Measurements from ENCODE around the gene FCGR1A. TPM values are rescaled to one million over a fixed set of nuclear protein-coding genes. Genes with fewer than 3 reads are reported as not detected.
A peak's percentile ranks its signal among the peaks of the same experiment; 100 is the strongest.
"Not testable (repeated sequence)": the region's sequence is repeated elsewhere in the genome, so short reads cannot be mapped to it uniquely, and the experiment has no call there.

FCGR1A gene
- total RNA-seq, 1 donor from 2014 or later, result 1.1 TPM

DNA sequence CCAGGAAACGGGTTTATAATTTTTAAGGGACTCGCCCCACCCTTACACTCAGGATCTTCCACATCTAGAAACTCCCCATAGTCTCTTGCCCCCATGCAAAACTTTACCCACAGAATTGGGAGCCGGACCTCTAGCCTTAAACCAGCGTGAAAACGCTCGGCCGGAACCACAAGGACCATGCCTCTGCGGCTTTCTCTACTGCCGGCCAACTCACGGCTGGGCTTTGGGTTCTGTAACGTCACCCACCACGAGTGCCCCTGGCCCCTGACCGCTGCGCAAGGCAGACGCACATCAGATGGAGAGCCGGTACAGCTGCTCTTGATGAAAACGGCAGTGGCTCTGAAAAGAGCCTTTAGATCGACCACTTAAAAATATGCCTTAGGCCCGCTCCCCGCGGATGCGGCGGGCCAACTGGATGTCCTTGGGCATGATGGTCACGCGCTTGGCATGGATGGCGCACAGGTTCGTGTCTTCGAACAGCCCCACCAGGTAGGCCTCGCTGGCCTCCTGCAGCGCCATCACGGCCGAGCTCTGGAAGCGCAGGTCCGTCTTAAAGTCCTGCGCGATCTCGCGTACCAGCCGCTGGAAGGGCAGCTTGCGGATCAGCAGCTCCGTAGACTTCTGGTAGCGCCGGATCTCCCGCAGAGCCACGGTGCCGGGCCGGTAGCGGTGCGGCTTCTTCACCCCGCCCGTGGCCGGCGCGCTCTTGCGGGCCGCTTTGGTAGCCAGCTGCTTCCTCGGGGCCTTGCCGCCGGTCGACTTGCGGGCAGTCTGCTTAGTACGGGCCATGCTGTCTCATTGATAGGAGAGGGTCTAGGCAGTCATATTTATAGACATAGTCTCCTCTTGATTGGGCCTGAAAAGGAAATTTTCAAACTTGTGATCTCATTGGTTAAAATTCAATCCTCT, 30.7 kb downstream of the FCGR1A start:
- intact Hi-C loops (cut with micrococcal nuclease), result not testable (repeated sequence)
- ATAC-seq (peak; percentile 72), DNase-seq (peak; percentile 47)

DNA sequence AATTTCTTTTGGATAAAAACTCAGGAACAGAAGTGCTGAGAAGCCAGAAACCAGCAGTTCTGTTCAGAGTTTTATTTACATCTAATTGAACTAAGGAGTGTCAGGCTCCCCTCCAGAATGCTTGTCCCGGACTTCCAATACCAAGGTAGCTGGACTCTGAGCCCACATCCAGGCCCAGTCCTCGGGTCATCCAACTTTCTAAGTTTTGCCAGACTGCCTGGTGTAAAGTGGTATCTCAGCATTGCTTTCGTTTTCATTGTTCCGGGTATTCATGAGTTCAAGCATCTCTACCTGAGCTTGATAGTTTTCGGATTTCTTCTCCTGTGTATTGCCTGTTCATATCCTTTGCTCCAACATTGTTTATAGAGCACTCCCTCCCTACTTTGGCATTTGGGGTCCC, 37.9 kb downstream of the FCGR1A start:
- intact Hi-C loops (cut with micrococcal nuclease); ATAC-seq; DNase-seq: not testable (repeated sequence)

DNA sequence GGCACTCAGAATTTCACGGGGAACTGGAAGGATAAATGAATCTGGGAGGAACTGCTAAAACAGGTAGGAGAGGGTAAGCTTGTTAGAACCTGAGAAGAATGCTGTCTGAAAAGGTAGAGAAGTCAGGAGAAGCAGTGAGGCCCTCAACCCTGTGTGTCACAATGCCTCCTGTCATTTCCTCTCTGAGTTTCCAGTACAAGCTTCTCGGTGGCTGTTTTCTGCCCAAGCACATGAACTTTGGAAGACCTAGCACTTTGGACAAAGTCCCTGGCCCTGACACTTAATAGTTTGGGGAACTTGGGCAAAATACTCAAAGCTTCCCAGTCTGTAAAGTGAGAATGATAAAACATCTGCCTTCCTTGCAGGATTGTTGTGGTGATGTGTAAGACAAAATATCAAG, 44.1 kb downstream of the FCGR1A start:
- DNase-seq; intact Hi-C loops (cut with micrococcal nuclease): not testable (repeated sequence)
- ATAC-seq, result peak; percentile 9

DNA sequence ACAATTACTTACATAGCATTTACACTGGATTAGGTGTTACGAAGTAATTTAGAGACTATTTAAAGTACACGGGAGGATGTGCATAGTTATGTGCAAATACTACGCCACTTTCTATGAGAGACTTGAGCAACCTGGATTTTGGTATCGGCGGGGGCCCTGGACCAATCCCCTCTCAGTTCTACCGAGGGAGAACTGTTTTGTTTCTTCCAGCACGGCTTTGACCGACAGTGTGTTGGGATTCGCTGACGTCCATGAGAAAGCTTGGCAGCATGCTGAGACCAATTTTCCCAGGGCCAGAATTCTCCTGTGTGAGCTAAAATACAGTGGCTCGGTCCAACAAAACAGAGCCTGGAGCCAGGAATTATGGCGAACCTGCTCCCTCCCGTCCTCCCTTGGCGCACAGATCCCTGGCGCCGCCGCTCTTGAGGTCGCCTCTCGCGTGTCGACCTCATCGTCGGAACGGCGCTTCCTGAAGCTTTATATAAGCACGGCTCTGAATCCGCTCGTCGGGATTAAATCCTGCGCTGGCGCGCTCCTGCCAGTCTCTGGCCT, 49.3 kb downstream of the FCGR1A start:
- ATAC-seq, result peak; percentile 57
- intact Hi-C loops (cut with micrococcal nuclease), result not testable (repeated sequence)

DNA sequence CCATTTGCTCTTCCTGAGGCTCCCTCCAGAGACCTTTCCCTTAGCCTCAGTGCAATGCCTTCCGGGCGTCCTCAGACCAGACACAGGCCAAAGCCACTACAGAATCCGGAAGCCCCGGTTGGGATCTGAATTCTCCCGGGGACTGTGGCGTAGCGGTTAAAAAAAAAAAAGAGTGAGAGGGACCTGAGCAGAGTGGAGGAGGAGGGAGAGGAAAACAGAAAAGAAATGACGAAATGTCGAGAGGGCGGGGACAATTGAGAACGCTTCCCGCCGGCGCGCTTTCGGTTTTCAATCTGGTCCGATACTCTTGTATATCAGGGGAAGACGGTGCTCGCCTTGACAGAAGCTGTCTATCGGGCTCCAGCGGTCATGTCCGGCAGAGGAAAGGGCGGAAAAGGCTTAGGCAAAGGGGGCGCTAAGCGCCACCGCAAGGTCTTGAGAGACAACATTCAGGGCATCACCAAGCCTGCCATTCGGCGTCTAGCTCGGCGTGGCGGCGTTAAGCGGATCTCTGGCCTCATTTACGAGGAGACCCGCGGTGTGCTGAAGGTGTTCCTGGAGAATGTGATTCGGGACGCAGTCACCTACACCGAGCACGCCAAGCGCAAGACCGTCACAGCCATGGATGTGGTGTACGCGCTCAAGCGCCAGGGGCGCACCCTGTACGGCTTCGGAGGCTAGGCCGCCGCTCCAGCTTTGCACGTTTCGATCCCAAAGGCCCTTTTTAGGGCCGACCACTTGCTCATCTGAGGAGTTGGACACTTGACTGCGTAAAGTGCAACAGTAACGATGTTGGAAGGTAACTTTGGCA, 50.0 kb downstream of the FCGR1A start:
- DNase-seq; intact Hi-C loops (cut with micrococcal nuclease): not testable (repeated sequence)
- peak; percentile 89 for ATAC-seq

More for the DNA sequence above, 49.3 kb downstream of the FCGR1A start:
- not testable (repeated sequence) for DNase-seq

DNA sequence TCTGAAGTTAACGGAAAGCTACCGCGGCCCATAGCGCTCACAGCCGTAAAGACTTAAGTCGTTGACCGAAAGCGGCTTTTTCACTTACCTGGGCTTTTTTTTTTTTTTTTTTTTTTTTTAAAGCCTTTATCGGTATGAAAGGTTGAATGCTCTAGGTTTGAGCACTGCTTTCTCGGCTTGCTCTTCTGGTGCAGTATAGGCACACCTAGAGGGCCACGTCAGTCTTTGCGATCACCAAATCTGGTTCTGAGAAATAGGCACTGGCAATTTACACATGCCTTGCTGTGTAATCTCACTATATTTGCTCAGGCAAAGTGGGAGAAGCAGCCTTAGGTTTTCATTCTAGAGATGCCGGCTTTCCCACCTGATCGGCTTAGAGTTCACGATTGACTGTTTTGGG, 50.6 kb downstream of the FCGR1A start:
- peak; percentile 5 for ATAC-seq
- DNase-seq; intact Hi-C loops (cut with micrococcal nuclease): not testable (repeated sequence)

DNA sequence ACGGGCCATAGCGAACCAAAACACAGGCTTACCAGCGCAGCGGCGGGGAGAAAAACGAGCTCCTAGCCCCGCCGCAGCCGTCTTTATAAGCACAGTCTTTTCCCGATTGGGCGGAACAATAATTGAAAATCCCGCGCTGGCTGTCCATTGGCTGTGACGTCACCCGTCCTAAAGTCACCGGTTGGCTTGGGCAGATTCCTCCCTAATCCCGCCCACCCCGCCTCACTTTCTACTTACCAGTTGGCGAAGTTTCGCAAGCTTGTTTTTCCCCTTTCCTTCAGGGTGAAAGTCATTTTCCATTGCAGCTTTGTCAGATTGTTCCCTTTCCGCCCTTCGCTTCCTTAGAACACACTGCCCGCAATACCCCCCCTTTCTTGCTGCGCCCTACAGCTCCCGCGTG, 58.7 kb downstream of the FCGR1A start:
- DNase-seq; intact Hi-C loops (cut with micrococcal nuclease): not testable (repeated sequence)
- ATAC-seq, result peak; percentile 71

Other genes with a start within 250 kb of the FCGR1A start
- not detected for gene PPIAL4C, start 198.8 kb upstream of the FCGR1A start, total RNA-seq
- 16.7 TPM for gene BOLA1, start 116.9 kb downstream of the FCGR1A start, total RNA-seq
- 0.22 TPM for gene SV2A, start 135.2 kb downstream of the FCGR1A start, total RNA-seq
- 27.4 TPM for gene SF3B4, start 145.1 kb downstream of the FCGR1A start, total RNA-seq
- gene MTMR11, start 154.2 kb downstream of the FCGR1A start, total RNA-seq, result 2.5 TPM
- 23.0 TPM for gene OTUD7B, start 228.0 kb downstream of the FCGR1A start, total RNA-seq